HG02885 (cell line): ENCODE results near the gene DCHS1.
"Not testable (repeated sequence)": the region's sequence is repeated elsewhere in the genome, so short reads cannot be mapped to it uniquely, and the experiment has no call there.

Source experiments
- ATAC-seq: cut with Tn5 transposase; IDR thresholded peaks from one replicate; pipeline ENCODE4 v1.9.1; 2021; ENCODE audit warnings: mild to moderate bottlenecking; ENCODE audit not compliant: unreplicated experiment, poor library complexity

DCHS1 gene

DNA sequence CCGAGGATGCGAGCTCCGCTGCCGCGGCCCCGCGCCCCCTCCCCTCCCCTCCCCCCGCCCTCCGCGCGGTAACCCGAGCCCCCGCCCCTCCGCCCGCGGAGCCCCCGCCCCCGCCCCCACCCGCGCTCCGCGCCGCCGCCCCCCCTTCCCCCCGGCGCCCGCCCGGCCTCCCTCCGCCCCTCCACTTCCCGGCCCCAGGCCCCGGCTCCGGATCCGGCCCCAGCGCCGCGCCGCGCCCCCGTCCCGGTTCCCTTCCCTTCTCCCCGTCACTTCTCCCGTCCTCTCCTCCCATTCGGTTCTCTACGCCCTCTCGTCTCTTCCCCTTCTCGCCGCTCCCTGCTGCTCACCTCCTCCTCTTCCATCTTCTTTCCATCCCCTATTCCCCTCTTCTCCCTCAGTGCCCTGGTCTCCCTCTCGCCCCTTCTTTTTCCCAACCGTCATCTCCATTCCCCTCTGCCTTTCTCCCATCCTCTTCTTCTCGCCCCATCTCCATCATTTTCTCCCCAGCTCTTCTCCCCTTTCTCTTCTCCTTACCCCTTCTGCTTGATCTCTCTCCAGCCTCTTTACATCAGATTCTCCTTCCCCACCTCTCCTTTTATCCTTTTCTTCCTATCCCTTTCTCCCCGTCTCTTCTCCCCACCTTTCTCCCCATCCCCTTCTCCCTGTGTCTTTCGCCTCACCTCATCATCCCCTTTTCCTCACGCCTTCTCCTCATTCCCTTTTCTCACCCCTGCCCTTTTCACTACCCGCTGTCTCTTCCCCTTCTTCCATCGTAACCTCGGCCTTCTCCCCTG lies at the start of gene DCHS1:
TSS of gene DCHS1 (minus strand) at position 20 of the 794 bp plus-strand sequence. CDS start 14,196 bp downstream, outside the sequence.
- no peak for ATAC-seq

DNA sequence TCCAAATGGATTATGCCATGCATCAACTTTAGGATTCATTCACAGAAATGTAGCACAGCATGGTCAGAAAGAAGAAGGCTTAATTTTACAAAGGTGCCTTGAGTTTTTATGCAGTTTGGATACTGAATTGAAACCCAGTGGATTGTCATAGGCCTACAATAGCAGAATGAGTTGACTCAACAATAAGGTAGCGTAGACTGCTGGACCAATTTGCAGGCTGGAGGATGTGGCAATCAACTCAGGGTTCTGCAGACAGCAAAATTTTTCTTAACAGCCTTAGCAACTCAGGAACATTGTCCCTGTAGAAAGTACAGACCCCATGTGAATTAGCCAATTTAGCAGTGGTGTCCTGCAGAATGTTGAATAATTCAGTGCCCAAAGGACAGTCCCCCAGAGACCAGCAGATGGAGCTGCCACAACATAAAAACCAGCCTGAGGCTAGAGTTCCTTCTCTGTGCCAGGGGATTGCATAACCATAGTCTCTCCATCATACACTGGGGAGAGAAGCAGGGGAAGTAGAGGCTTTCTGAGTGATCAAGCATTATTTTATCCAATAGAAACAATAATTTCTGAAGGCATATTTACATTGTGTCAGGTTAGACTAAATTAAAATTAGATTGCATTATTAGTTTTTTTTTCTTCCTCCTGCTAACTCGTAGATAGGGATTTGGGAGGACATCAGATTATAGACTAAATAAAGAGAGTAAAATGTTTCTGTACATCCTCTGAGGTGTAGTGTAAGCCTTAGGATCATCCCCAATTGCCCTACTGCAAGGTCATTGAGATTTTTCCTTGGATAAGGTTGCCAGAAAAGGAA lies 47.8 kb upstream of the DCHS1 start:
- ATAC-seq = peak; percentile 53

DNA sequence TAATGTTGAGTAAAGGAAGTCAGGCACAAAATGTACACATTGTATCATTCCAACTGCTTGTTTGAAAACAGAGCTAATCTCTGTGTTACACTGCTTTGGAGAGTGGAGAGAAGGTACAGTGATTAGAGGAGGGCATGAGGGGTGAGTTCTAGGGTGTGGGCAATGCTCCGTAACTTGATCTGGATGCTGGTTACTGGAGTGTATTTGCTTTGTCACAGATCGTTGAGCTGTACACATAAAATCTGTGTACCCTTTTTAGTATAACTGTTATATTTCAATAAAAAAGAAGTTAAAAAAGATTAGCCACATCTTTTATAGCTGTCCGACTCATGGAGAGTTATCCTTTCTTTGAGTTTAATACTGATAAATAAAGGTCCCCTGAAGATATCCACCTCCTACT lies 46.3 kb upstream of the DCHS1 start:
- not testable (repeated sequence) for ATAC-seq

- no peak for ATAC-seq
These were observed 39.8 kb upstream of the DCHS1 start for GRCh38 chr11:6695377-6695776.

- no peak for ATAC-seq
These were observed 38.6 kb upstream of the DCHS1 start for GRCh38 chr11:6694229-6694535.

DNA sequence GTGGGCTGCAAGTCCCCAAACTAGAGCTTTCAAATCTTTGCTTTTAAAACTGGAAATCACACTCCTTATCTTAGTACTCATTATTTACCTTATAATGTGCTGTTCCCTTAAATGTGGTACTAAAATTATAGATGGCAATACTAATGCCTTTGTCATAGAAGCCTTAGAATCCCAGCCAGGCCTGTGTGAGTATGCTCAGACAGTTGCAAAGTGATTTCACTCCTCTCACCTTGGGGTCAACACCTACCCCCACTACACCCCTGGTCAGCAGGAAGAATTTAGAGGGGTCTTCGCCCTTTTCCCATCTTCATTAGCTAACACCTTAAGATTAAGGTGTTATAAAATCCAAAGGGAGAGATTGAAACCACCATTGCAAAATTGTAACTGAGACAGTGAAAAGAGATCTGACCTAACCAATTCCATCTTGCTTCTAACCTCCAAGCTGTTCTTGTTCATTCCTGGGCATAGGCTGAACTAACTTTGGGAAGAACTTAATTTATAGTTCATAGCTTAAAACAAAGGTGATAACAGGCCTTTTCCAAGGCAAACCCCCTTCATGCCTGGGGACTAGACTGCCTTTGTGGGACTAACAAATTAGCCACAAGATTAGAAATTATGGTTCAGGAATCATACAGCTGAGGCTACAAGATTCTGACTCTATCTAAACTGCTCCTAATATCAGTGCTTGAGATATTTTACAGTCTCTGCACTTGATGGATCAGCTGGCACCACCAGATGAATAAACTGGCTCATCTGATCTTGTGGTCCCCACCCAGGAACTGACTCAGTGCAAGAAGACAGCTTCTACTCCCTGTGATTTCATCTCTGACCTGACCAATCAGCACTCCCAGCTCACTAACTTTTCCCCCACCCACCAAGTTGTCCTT lies 38.0 kb upstream of the DCHS1 start:
- ATAC-seq = no peak

DNA sequence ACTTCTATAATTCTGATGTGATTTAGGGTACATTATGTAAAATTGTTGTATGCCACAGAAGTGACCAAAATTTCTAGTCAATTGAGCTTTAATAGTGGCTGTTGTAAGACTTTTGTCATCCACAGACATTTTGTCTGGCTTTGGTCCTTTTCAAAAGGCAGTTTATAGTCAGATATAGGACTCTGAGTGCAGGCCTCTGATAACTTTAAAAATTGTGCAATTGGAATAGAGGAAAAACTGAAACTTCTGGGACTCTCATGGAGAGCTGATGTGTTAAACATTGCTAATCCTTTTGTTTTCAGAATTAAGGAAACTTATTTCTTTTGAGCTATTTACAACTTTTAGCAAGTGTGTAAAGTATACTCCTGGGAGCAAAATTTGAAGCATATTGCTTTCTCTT lies 36.5 kb upstream of the DCHS1 start:
- no peak for ATAC-seq

DNA sequence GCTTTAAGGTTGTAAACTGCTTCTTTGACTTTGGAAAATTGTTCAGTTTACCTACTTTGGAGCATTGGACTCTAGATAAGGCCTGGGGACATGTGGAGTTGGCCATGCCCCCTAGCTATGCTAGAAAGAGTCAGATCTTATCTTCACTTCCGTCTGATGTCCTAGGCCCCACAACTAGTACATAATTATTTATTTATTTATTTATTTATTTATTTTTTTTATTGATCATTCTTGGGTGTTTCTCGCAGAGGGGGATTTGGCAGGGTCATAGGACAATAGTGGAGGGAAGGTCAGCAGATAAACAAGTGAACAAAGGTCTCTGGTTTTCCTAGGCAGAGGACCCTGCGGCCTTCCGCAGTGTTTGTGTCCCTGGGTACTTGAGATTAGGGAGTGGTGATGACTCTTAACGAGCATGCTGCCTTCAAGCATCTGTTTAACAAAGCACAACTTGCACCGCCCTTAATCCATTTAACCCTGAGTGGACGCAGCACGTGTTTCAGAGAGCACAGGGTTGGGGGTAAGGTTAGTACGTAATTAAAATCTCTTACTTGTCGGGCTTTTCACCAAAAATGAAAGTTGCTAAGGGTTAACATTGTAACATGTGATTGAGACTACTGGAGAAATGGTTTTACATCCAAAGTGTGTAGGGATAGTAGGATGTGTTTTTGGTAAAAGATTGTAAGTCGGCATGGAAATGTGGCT lies 35.0 kb upstream of the DCHS1 start:
- ATAC-seq = not testable (repeated sequence)

GRCh38 chr11:6687876-6688275 lies 32.3 kb upstream of the DCHS1 start:
- no peak for ATAC-seq

- no peak for ATAC-seq
These were observed 30.4 kb upstream of the DCHS1 start for GRCh38 chr11:6686006-6686405.

- not testable (repeated sequence) for ATAC-seq
These were observed 28.5 kb upstream of the DCHS1 start for GRCh38 chr11:6684068-6684467.

- peak; percentile 92 for ATAC-seq
These were observed 27.6 kb upstream of the DCHS1 start, which contains the start of gene MRPL17 for GRCh38 chr11:6682936-6683861. MRPL17 (minus strand) TSS chr11:6683340; CDS start chr11:6683296, 44 bp downstream.

DNA sequence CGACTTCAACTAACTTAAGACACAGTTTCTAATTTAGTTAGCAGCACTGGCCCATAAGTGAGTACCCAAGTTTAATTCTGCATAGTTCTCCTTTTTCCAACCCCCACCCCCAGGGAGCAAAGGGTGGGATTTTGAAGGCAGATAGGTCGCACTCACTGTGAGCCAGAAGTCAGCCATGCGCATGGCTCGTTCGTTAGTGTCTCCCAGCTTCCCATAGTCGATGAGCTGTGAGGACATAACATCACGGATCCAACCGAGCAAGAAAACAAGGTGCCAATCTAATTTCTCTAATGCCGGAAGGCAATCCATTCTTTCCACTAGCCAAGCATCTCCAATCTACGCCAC lies 27.0 kb upstream of the DCHS1 start:
- peak; percentile 2 for ATAC-seq

GRCh38 chr11:6681949-6682348 lies 26.3 kb upstream of the DCHS1 start:
- no peak for ATAC-seq

GRCh38 chr11:6681505-6681904 lies 25.9 kb upstream of the DCHS1 start:
- ATAC-seq = no peak

- ATAC-seq = no peak
These were observed 21.4 kb upstream of the DCHS1 start for GRCh38 chr11:6677018-6677417.

GRCh38 chr11:6674862-6675261 lies 19.3 kb upstream of the DCHS1 start:
- ATAC-seq = no peak

DNA sequence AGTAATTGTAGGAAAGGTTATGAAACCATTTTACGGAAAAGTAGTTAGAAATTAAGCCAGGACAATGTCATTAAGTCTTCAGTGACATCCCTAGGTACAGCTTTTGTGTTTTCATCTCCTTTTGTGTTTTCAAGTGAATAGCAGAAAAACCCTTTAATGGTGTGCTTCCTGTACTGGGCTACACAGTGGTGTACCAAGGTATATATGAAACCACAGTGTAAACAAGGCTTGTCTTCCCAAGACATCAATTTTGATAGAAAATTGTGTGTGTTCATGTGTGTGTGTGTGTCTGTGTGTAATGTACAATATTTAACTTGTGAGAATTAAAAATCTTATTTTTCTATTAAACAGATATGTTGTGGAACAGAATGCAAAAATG lies 18.6 kb upstream of the DCHS1 start:
- ATAC-seq = no peak
